Measurements from ENCODE around the gene SCRN1. TPM values are rescaled to one million over a fixed set of nuclear protein-coding genes. Genes with fewer than 3 reads are reported as not detected.

The SCRN1 gene
- total and polyA plus RNA-seq, 7 donors, result 0.80 to 6.7 (median 2.6) TPM

DNA sequence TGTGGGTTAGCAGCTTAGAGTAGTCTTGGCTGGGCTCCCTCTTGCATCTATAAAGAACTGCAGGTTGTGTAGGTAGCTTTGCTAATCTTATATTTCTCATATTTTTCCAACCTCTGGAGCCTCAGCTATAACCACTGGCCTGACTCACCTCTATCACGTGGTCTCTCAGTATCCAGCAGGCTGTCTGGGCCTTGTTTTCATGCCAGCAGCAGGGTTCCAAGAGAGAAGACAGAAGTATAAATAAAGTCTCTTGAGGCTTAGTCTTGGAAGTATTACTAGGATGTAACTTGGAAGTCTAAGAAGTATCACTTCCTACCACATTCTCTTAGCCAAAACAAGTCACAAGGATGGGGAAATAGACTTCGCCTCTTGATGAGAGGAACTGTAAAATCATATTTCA lies 110.0 kb downstream of the SCRN1 start:
- Histone ChIP-seq H3K4me1 (peaks cover 7% of the 10 kb centered on the region), H3K4me3 (no peak overlapping the region), H3K9me3 (no peaks in the 10 kb centered on the region), H3K27ac (peak overlapping the region; percentile 6), H3K36me3 (ENCODE audit: insufficient read depth in 1 of 2, low read depth in 1 of 2) (peaks cover 0 to 36% of the 10 kb centered on the region in 2 donors), H3K27me3 (ENCODE audit: insufficient read depth in 3 of 3, low read length in 2 of 3) (no peaks in the 10 kb centered on the region)
- peak; percentile 46 to 54 for DNase-seq
- intact Hi-C loops (cut with DNase I), result no loop called here
- TF ChIP-seq CTCF (IDR thresholded peaks at IDR 0.05), result no peak
- 23 to 61% (median 48%) methylated on average over 2 of the region's 2 CpGs for WGBS, 3 donors
- peak; percentile 69 to 87 (median 78) for ATAC-seq

DNA sequence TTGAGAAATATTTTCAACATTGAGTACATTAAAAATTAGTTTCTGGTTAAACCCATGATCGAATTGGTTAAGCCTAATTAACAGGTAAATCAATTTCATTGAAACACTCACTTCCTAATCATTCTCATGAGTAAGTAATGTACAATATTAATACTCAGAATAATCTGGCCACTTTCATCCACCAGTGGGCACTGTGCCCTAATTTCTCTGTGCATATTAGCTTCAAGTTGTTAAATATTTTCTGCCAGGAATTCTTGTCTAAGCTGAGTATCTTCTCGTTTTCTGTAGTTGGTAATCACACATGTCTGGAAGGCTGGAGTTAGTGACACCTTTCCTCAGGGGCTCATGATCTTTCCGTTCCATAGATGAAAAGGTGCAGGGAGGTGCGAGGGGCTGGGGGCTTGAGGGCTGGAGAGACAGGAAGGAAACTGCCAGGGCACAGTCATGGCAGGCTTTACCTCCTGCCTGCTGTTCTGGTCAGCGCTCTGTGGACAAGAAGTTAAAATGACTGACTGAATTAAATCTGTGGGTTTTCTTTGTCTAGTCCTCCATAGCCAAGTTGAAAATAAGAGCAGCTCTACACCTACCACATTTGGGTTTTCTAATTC lies 111.4 kb downstream of the SCRN1 start:
- H3K9me3 ChIP-seq, result no peaks in the 10 kb centered on the region
- TF ChIP-seq CTCF (IDR thresholded peaks at IDR 0.05), result peak; percentile 29
- no peaks in the 10 kb centered on the region for H3K27me3 ChIP-seq (ENCODE audit: insufficient read depth in 3 of 3, low read length in 2 of 3)
- peaks cover 13% of the 10 kb centered on the region for H3K4me1 ChIP-seq
- no peak for ATAC-seq
- intact Hi-C loops (cut with DNase I), result no loop called here
- H3K36me3 ChIP-seq (ENCODE audit: insufficient read depth in 1 of 2, low read depth in 1 of 2), result peaks cover 0 to 36% of the 10 kb centered on the region in 2 donors
- no peak overlapping the region for H3K4me3 ChIP-seq
- no peak for DNase-seq
- no peak overlapping the region for H3K27ac ChIP-seq
- 68 to 76% (median 70%) methylated on average over 5 of the region's 5 CpGs for WGBS, 3 donors

DNA sequence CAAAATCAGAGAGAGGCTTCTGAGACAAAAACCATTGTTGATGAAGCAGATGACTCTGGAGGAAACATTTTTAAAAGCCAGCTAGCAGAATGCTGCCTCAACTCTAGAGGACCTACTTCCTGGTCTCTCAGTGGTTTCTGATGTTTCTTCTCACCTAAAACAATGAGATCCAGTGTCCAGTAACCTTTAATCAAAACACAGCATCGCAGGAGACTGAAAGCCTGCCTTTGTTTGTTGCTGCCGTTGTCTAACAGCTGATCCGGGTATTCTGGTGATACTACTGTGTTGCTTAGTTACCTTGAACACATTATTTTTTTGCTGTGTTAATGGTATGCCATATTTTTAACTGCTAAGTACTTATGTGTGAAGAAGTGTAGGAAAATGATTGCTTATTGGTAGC lies 112.4 kb downstream of the SCRN1 start:
- H3K4me3 ChIP-seq, result no peak overlapping the region
- DNase-seq (no peak), ATAC-seq (no peak)
- H3K27ac ChIP-seq, result no peak overlapping the region
- intact Hi-C loops (cut with DNase I), result no loop called here
- peaks cover 18% of the 10 kb centered on the region for H3K4me1 ChIP-seq
- 17 to 23% (median 19%) methylated on average over 3 of the region's 3 CpGs for WGBS, 3 donors
- no peaks in the 10 kb centered on the region for H3K27me3 ChIP-seq (ENCODE audit: insufficient read depth in 3 of 3, low read length in 2 of 3)
- peaks cover 0 to 35% of the 10 kb centered on the region in 2 donors for H3K36me3 ChIP-seq (ENCODE audit: insufficient read depth in 1 of 2, low read depth in 1 of 2)
- H3K9me3 ChIP-seq, result no peaks in the 10 kb centered on the region
- TF ChIP-seq CTCF (IDR thresholded peaks at IDR 0.05), result no peak

DNA sequence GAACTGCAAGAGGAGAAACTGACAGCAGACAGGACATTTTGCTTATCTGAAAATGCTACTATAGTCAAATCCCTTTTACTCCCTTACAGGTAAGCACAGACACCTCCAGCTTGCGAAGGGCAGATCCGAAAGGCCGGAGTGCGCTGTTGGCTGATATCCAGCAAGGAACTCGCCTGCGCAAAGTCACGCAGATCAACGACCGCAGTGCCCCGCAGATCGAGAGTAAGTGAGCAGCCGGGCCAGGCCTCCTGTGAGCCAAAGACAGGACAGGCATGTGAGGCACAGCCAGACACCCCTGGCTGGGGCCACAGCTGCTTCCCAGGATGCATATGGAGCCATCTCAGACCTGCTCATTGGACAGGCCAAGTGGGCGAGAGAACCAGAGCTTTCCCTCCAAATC lies 113.9 kb downstream of the SCRN1 start:
- Histone ChIP-seq H3K9me3 (no peaks in the 10 kb centered on the region), H3K27me3 (ENCODE audit: insufficient read depth in 3 of 3, low read length in 2 of 3) (no peaks in the 10 kb centered on the region), H3K27ac (no peak overlapping the region), H3K36me3 (ENCODE audit: insufficient read depth in 1 of 2, low read depth in 1 of 2) (peaks cover 0 to 30% of the 10 kb centered on the region in 2 donors), H3K4me1 (peaks cover 21% of the 10 kb centered on the region), H3K4me3 (no peak overlapping the region)
- no peak for TF ChIP-seq CTCF (IDR thresholded peaks at IDR 0.05)
- DNase-seq, result no peak
- intact Hi-C loops (cut with DNase I), result no loop called here
- 91 to 94% (median 92%) methylated on average over 13 of the region's 13 CpGs for WGBS, 3 donors
- ATAC-seq, result no peak

Measured in psoas muscle (tissue), 8 donors.